Mesenchymal stem cell (in vitro differentiated cells and primary cell): ENCODE measurements around the gene ERBB4.

ENCODE experiments used
- DNase-seq: peaks from one replicate; pipeline ENCODE4 v3.0.0-alpha.2; 2013
- H2AFZ ChIP-seq: one replicate; pipeline ENCODE4 v1.6.1; 2013; ENCODE audit warnings: low read depth, mild to moderate bottlenecking, control low read depth, inconsistent platforms, low read length, moderate library complexity
- H2AK5ac ChIP-seq: 2 replicates; pipeline ENCODE4 v1.6.1; 2013; ENCODE audit warnings: low read length, moderate library complexity, mild to moderate bottlenecking, inconsistent platforms; ENCODE audit not compliant: severe bottlenecking
- H2BK120ac ChIP-seq: one replicate; pipeline ENCODE4 v1.6.1; 2013; ENCODE audit warnings: low read depth, mild to moderate bottlenecking, inconsistent platforms, low read length, moderate library complexity
- H2BK12ac ChIP-seq, 2 experiments: one replicate each; pipeline ENCODE4 v1.6.1; 2013; ENCODE audit warnings: inconsistent platforms in 2 of 2, low read length in 2 of 2, mild to moderate bottlenecking in 2 of 2, moderate library complexity in 2 of 2, control low read depth in 1 of 2
- H2BK15ac ChIP-seq: one replicate; pipeline ENCODE4 v1.6.1; 2013; ENCODE audit warnings: mild to moderate bottlenecking, low read depth, inconsistent platforms; ENCODE audit not compliant: poor library complexity, severe bottlenecking
- H2BK5ac ChIP-seq: 2 replicates; pipeline ENCODE4 v1.6.1; 2013; ENCODE audit warnings: low read depth, mild to moderate bottlenecking, low read length, control low read depth, inconsistent platforms; ENCODE audit not compliant: poor library complexity, severe bottlenecking
- H3K14ac ChIP-seq, 2 experiments: one replicate each; pipeline ENCODE4 v1.6.1; 2013; ENCODE audit warnings: inconsistent platforms in 2 of 2, low read length in 2 of 2, control low read depth in 1 of 2, mild to moderate bottlenecking in 1 of 2, moderate library complexity in 1 of 2
- H3K18ac ChIP-seq, 2 experiments: one replicate each; pipeline ENCODE4 v1.6.1; 2013; ENCODE audit warnings: inconsistent platforms in 2 of 2, low read length in 2 of 2, control low read depth in 1 of 2, low read depth in 1 of 2, mild to moderate bottlenecking in 1 of 2
- H3K23ac ChIP-seq, 2 experiments: one replicate each; pipeline ENCODE4 v1.6.1; 2013; ENCODE audit warnings: inconsistent platforms in 2 of 2, low read length in 2 of 2, mild to moderate bottlenecking in 2 of 2, moderate library complexity in 2 of 2, control low read depth in 1 of 2
- H3K27ac ChIP-seq: 2 replicates; pipeline ENCODE4 v1.5.1; 2013; ENCODE audit warnings: mild to moderate bottlenecking, moderate library complexity, low read length, control low read depth, inconsistent platforms; ENCODE audit not compliant: poor library complexity, severe bottlenecking
- H3K27me3 ChIP-seq, 2 experiments: 2 replicates each; pipeline versions ENCODE4 v1.6.1 to v1.7.0; 2013; ENCODE audit warnings: low read length in 2 of 2, mild to moderate bottlenecking in 2 of 2, moderate library complexity in 2 of 2, control low read depth in 1 of 2, inconsistent platforms in 1 of 2; ENCODE audit not compliant: control insufficient read depth in 1 of 2, insufficient read depth in 1 of 2
- H3K36me3 ChIP-seq, 2 experiments: 2 replicates each; pipeline versions ENCODE4 v1.6.1 to v1.7.0; 2013; ENCODE audit warnings: low read length in 2 of 2, control low read depth in 1 of 2, inconsistent platforms in 1 of 2, low read depth in 1 of 2, mild to moderate bottlenecking in 1 of 2; ENCODE audit not compliant: insufficient read depth in 2 of 2, control insufficient read depth in 1 of 2
- H3K4ac ChIP-seq, 2 experiments: one replicate each; pipeline ENCODE4 v1.6.1; 2013; ENCODE audit warnings: inconsistent platforms in 2 of 2, low read length in 2 of 2, mild to moderate bottlenecking in 2 of 2, moderate library complexity in 2 of 2, control low read depth in 1 of 2, low read depth in 1 of 2
- H3K4me1 ChIP-seq: 2 replicates; pipeline ENCODE4 v1.6.1; 2013; ENCODE audit warnings: low read depth, low read length, control low read depth; ENCODE audit not compliant: control insufficient read depth, insufficient read depth
- H3K4me2 ChIP-seq: 2 replicates; pipeline ENCODE4 v1.6.1; 2013; ENCODE audit warnings: low read length, mild to moderate bottlenecking, inconsistent platforms; ENCODE audit not compliant: poor library complexity, severe bottlenecking
- H3K4me3 ChIP-seq, 2 experiments: 2 replicates each; pipeline versions ENCODE4 v1.5.1 to v1.7.0; 2013; ENCODE audit warnings: low read length in 2 of 2, mild to moderate bottlenecking in 2 of 2, control low read depth in 1 of 2, low read depth in 1 of 2; ENCODE audit not compliant: insufficient read depth in 1 of 2
- H3K79me1 ChIP-seq: replicated peaks from 2 replicates; pipeline ENCODE4 v1.6.1; 2013; ENCODE audit warnings: mild to moderate bottlenecking, control low read depth, low read length, inconsistent platforms; ENCODE audit not compliant: poor library complexity, severe bottlenecking
- H3K9ac ChIP-seq: 2 replicates; pipeline ENCODE4 v1.7.0; 2013; ENCODE audit warnings: mild to moderate bottlenecking, low read length, moderate library complexity
- H3K9me3 ChIP-seq: 2 replicates; pipeline ENCODE4 v1.7.0; 2013; ENCODE audit warnings: mild to moderate bottlenecking, low read length; ENCODE audit not compliant: control insufficient read depth
- H4K8ac ChIP-seq: one replicate; pipeline ENCODE4 v1.6.1; 2013; ENCODE audit warnings: inconsistent platforms, mild to moderate bottlenecking, low read length, moderate library complexity
- H4K91ac ChIP-seq: one replicate; pipeline ENCODE4 v1.6.1; 2013; ENCODE audit warnings: mild to moderate bottlenecking, low read length, inconsistent platforms
- WGBS: methylation state at CpG from one replicate; pipeline ENCODE4 v1.1.7; 2013; ENCODE audit warnings: mixed read lengths; 5-methylcytosine and 5-hydroxymethylcytosine counted together

Gene ERBB4

DNA sequence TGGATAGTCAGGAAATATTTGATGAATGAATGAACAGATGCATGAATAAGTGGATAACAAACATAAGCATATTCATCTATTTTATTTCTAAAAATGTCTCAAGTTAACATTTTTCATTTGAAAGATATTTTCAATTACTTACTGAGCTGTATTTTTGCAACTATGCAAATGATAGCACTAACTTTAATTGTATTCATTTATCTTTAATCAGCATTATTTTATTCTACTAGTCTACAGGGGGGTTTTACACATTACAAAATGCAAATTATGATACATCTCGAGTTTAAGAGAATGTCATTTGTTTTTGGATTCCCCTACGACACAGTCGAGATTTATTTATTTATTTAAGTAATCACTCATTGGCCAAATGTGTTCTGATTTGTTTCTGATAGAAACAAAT lies 530.6 kb downstream of the ERBB4 start:
- Histone ChIP-seq H2BK15ac (no peak overlapping the region), H3K9me3 (no peaks in the 10 kb centered on the region), H3K9ac (no peak overlapping the region), H2AK5ac (no peak overlapping the region), H3K18ac (no peak overlapping the region), H2BK120ac (no peak overlapping the region), H3K27me3 (no peaks in the 10 kb centered on the region), H3K36me3 (no peaks in the 10 kb centered on the region), H3K23ac (no peak overlapping the region), H3K4ac (no peak overlapping the region), H2BK12ac (no peak overlapping the region), H3K4me3 (no peak overlapping the region), H3K14ac (no peak overlapping the region), H2AFZ (no peak overlapping the region), H3K4me2 (no peak overlapping the region), H3K79me1 (no peaks in the 10 kb centered on the region), H3K27ac (no peak overlapping the region), H2BK5ac (no peak overlapping the region), H4K8ac (no peak overlapping the region), H4K91ac (no peak overlapping the region), H3K4me1 (no peaks in the 10 kb centered on the region)
- WGBS: no CpG with 5 or more reads among the region's 3 CpGs
- DNase-seq: no peak

DNA sequence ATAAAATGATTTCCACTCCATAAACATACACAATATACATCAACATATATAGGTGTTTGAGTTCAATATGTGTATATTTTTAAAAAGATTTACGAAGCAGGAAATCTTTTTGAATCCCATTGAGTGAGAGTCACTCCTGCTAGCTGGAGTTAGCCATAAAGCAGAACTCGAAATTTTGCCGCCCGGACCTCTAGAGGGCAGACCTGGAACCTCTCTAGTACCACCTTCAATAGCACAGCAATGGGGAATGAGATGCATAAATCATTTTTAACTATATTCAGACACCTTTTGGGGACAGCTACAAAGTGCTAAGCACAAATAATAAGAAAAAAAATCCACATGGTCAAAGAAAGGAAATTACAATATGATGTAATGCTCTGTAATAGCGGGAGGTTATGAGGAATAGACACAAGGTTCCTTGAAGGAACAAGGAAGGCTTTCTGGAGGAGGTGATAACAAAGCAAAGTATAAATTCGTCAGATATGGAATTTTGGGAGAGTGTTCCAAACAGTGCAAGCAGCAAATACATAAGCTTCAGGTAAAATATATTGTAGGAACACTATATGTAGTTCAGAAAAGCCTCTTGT lies 533.4 kb downstream of the ERBB4 start:
- Histone ChIP-seq H4K91ac (no peak overlapping the region), H3K14ac (no peak overlapping the region), H2BK5ac (no peak overlapping the region), H4K8ac (no peak overlapping the region), H2AFZ (no peak overlapping the region), H3K9ac (no peak overlapping the region), H2BK15ac (no peak overlapping the region), H3K27me3 (no peaks in the 10 kb centered on the region), H3K27ac (no peak overlapping the region), H3K4me3 (no peak overlapping the region), H3K4me2 (no peak overlapping the region), H2BK120ac (no peak overlapping the region), H2AK5ac (no peak overlapping the region), H3K4ac (no peak overlapping the region), H3K18ac (no peak overlapping the region), H3K36me3 (no peaks in the 10 kb centered on the region), H3K4me1 (no peaks in the 10 kb centered on the region), H3K9me3 (no peaks in the 10 kb centered on the region), H3K23ac (no peak overlapping the region), H2BK12ac (no peak overlapping the region), H3K79me1 (no peaks in the 10 kb centered on the region)
- DNase-seq: peak; percentile 44
- 33% methylated on average over 5 of the region's 6 CpGs for WGBS

DNA sequence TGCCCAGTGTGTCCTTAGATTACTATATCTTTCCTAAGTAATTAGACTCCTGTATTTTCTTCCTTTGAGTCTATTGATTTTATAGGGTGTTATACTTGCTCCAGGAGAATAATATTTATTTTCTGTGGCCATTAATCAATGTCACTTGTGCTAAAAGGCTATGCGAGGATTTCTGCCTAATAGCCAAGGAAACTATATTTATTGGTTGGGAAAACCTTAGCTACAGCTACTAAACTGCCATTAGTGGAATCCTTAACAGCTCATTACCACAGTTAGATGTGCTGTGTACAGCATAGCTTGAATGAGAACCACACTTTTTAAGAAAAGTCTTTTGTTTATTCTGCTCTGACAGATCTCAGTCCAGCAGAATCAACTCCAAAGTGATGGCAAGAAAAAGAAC lies 537.3 kb downstream of the ERBB4 start:
- no peaks in the 10 kb centered on the region for H3K79me1 ChIP-seq
- no peak overlapping the region for H2BK12ac ChIP-seq
- H2BK5ac ChIP-seq: no peak overlapping the region
- H3K36me3 ChIP-seq: no peaks in the 10 kb centered on the region
- no peak overlapping the region for H4K8ac ChIP-seq
- H3K4ac ChIP-seq: no peak overlapping the region
- no peaks in the 10 kb centered on the region for H3K4me1 ChIP-seq
- no peak overlapping the region for H3K27ac ChIP-seq
- no peak overlapping the region for H2BK120ac ChIP-seq
- no peak overlapping the region for H3K9ac ChIP-seq
- H3K23ac ChIP-seq: no peak overlapping the region
- H3K14ac ChIP-seq: no peak overlapping the region
- no peak for DNase-seq
- no peak overlapping the region for H2AK5ac ChIP-seq
- H3K27me3 ChIP-seq: no peaks in the 10 kb centered on the region
- H4K91ac ChIP-seq: no peak overlapping the region
- H3K4me3 ChIP-seq: no peak overlapping the region
- H2AFZ ChIP-seq: no peak overlapping the region
- H3K9me3 ChIP-seq: no peaks in the 10 kb centered on the region
- no CpG with 5 or more reads among the region's 1 CpG for WGBS
- H2BK15ac ChIP-seq: no peak overlapping the region
- H3K18ac ChIP-seq: no peak overlapping the region
- H3K4me2 ChIP-seq: no peak overlapping the region

DNA sequence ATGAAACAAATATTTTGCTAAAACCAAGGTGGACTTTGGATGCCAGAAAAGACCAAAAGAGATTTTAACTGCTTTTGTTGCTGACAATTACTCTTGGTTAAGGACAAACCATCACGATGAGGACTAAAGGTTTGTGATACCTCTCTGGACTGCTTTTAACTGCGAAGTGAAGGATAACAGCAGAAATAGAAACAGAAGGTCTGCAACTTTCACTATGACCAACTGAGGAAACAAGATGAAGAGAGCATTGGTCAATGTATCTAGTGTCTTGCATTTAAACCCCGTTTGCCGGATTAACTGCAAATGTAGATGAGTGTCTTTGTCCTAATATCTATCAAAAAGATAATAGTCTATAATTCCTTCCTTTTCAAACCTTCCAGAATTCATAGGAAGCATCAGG lies 541.7 kb downstream of the ERBB4 start:
- DNase-seq: no peak
- no peak overlapping the region for H3K4me3 ChIP-seq
- H3K14ac ChIP-seq: no peak overlapping the region
- no peak overlapping the region for H3K4ac ChIP-seq
- no peak overlapping the region for H3K18ac ChIP-seq
- no peak overlapping the region for H2AK5ac ChIP-seq
- H3K9me3 ChIP-seq: no peaks in the 10 kb centered on the region
- no peaks in the 10 kb centered on the region for H3K4me1 ChIP-seq
- H3K4me2 ChIP-seq: no peak overlapping the region
- no peaks in the 10 kb centered on the region for H3K27me3 ChIP-seq
- no peak overlapping the region for H3K27ac ChIP-seq
- H3K9ac ChIP-seq: no peak overlapping the region
- H3K79me1 ChIP-seq: no peaks in the 10 kb centered on the region
- no peaks in the 10 kb centered on the region for H3K36me3 ChIP-seq
- H4K8ac ChIP-seq: no peak overlapping the region
- H3K23ac ChIP-seq: no peak overlapping the region
- WGBS: 74% methylated on average over 3 of the region's 4 CpGs
- H2BK120ac ChIP-seq: no peak overlapping the region
- no peak overlapping the region for H2BK12ac ChIP-seq
- no peak overlapping the region for H2BK5ac ChIP-seq
- no peak overlapping the region for H2AFZ ChIP-seq
- no peak overlapping the region for H2BK15ac ChIP-seq
- H4K91ac ChIP-seq: no peak overlapping the region
